Measurements from ENCODE around the gene ATP5F1D. TPM values are rescaled to one million over a fixed set of nuclear protein-coding genes. Genes with fewer than 3 reads are reported as not detected.
A peak's percentile ranks its signal among the peaks of the same experiment; 100 is the strongest.

ATP5F1D gene
- total and polyA plus RNA-seq, 2 of the 13 experiments (the other 11 are each of a cell fraction or from before 2014, with no cell fraction given) = 39.4 to 78.7 TPM

DNA sequence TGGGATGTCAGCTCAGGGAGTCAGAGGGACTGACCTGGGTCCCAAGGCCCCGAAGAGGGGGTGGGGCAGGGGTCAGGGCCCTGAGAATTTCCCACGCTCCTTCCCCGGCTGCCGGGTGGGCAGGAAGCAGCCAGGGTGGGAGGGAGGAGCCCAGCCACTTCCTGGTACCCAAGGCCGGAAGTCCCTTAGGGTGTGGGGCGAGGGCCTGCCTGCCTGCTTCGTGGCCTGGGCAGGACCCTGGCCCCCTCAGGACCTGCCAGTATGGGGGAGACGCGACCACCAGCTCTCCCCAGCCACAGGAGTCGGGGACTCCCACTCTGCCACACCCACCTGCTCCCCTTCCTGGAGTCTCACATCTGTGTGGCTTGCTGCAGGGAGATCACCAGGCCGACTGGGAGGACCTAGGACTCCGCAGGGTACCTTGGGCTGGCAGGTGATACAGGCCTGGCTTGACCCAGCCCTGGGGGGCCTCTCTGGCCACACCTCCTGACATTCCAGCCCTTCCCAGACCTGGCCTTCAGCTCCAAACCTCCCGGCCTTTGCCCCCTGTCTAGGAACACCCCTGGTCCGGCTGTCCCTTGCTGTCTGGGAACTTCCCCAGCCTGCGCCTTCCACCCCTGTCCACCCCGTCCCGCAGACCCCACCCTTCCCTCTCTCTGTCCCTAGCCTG is 17.8 kb downstream of the ATP5F1D start (continued):
- TF ChIP-seq CHD2 (IDR thresholded peaks at IDR 0.05; ENCODE audit: low read depth, low read length) (peak; percentile 67; the same call in 1 of the 2 replicates), ZC3H13 (CRISPR knock-in tag; IDR thresholded peaks at IDR 0.05) (peak; percentile 99), MATR3 (CRISPR knock-in tag; IDR thresholded peaks at IDR 0.05) (no peak), KLF9 (CRISPR knock-in tag; IDR thresholded peaks at IDR 0.05; ENCODE audit: low read depth) (peak; percentile 45; the same call in 1 of the 2 replicates), ZNF567 (CRISPR knock-in tag; IDR thresholded peaks at IDR 0.05; ENCODE audit: borderline replicate concordance) (peak; percentile 55; the same call in 1 of the 2 replicates), ZBTB7A (CRISPR knock-in tag; IDR thresholded peaks at IDR 0.05) (peak; percentile 97), ELF3 (CRISPR knock-in tag; IDR thresholded peaks at IDR 0.05) (peak; percentile 99), RCOR2 (CRISPR knock-in tag; IDR thresholded peaks at IDR 0.05) (peak; percentile 47; the same call in 1 of the 2 replicates), ZNF501 (CRISPR knock-in tag; IDR thresholded peaks at IDR 0.05) (peak; percentile 70; the same call in 1 of the 2 replicates), ZNF30 (CRISPR knock-in tag; IDR thresholded peaks at IDR 0.05) (no peak), HNRNPUL1 (IDR thresholded peaks at IDR 0.05; ENCODE audit: low read depth, low read length) (no peak), GABPB1 (CRISPR knock-in tag; IDR thresholded peaks at IDR 0.05) (peak; percentile 95), CBX5 (CRISPR knock-in tag; IDR thresholded peaks at IDR 0.05; ENCODE audit: borderline replicate concordance) (peak; percentile 50; the same call in 1 of the 2 replicates), FOXK1 (CRISPR knock-in tag; IDR thresholded peaks at IDR 0.05; ENCODE audit: borderline replicate concordance, low read depth) (0 out of 2 replicates have a peak, but pooled peaks have one; percentile 27), HNF4A (CRISPR knock-in tag; IDR thresholded peaks at IDR 0.05) (peak; percentile 78), KAT7 (CRISPR knock-in tag; IDR thresholded peaks at IDR 0.05; ENCODE audit: borderline replicate concordance) (peak; percentile 59; the same call in 1 of the 2 replicates)
- TF ChIP-seq, protein P1, sequence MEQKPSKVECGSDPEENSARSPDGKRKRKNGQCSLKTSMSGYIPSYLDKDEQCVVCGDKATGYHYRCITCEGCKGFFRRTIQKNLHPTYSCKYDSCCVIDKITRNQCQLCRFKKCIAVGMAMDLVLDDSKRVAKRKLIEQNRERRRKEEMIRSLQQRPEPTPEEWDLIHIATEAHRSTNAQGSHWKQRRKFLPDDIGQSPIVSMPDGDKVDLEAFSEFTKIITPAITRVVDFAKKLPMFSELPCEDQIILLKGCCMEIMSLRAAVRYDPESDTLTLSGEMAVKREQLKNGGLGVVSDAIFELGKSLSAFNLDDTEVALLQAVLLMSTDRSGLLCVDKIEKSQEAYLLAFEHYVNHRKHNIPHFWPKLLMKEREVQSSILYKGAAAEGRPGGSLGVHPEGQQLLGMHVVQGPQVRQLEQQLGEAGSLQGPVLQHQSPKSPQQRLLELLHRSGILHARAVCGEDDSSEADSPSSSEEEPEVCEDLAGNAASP (CRISPR knock-in tag; IDR thresholded peaks at IDR 0.05; ENCODE audit: borderline replicate concordance) = peak; percentile 86; the same call in 1 of the 2 replicates
- TF ChIP-seq, protein P2, sequence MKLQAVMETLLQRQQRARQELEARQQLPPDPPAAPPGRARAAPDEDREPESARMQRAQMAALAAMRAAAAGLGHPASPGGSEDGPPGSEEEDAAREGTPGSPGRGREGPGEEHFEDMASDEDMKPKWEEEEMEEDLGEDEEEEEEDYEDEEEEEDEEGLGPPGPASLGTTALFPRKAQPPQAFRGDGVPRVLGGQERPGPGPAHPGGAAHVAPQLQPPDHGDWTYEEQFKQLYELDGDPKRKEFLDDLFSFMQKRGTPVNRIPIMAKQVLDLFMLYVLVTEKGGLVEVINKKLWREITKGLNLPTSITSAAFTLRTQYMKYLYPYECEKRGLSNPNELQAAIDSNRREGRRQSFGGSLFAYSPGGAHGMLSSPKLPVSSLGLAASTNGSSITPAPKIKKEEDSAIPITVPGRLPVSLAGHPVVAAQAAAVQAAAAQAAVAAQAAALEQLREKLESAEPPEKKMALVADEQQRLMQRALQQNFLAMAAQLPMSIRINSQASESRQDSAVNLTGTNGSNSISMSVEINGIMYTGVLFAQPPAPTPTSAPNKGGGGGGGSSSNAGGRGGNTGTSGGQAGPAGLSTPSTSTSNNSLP (IDR thresholded peaks at IDR 0.05; ENCODE audit: low read depth, low read length) = no peak
- TF ChIP-seq, protein P3, sequence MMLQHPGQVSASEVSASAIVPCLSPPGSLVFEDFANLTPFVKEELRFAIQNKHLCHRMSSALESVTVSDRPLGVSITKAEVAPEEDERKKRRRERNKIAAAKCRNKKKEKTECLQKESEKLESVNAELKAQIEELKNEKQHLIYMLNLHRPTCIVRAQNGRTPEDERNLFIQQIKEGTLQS (CRISPR knock-in tag; IDR thresholded peaks at IDR 0.05) = no peak

Measured in HepG2 (cell line).